ENCODE results near the gene MMP25.
"Not testable (repeated sequence)": the region's sequence is repeated elsewhere in the genome, so short reads cannot be mapped to it uniquely, and the experiment has no call there.

MMP25 gene

DNA sequence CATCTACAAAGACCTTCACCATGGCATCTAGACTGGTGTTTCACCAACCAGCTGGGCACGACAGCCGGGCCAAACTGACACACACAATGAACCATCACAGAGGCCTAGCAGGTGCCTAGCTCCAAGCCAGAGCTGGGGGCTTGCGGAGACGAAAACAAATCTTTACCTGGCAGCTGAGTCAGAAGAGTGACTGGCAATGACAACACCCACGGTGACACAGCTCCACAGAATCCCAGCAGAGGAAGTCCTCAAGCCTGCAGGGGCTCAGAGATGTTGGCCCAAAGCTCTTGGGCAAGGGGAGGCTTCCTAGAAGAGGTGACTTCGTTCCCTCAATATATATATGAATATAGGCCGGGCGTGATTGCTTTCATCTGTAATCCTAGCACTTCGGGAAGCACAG, 5.1 kb downstream of the MMP25 start:
- peaks cover 44% of the 10 kb centered on the region for H3K4me1 ChIP-seq (ENCODE audit: control insufficient read depth, low read length)
- H3K9me2 ChIP-seq (replicated peaks; ENCODE audit: control insufficient read depth, low read length) = no peaks in the 10 kb centered on the region
- H3K4me2 ChIP-seq (ENCODE audit: low read length) = peak overlapping the region; percentile 59
- peak overlapping the region; percentile 7; the same call in 1 of the 2 replicates for H3K27ac ChIP-seq (ENCODE audit: low read depth, low read length)
- H3K27me3 ChIP-seq (ENCODE audit: control insufficient read depth, low read length) = peaks cover 11% of the 10 kb centered on the region
- no peaks in the 10 kb centered on the region for H3K36me3 ChIP-seq (ENCODE audit: control insufficient read depth, low read length)
- H4K20me1 ChIP-seq (ENCODE audit: control insufficient read depth, insufficient read depth, low read depth, low read length) = no peaks in the 10 kb centered on the region
- no peaks in the 10 kb centered on the region for H3K9me3 ChIP-seq (ENCODE audit: control insufficient read depth, insufficient read depth, low read length)
- TF ChIP-seq, protein P1, sequence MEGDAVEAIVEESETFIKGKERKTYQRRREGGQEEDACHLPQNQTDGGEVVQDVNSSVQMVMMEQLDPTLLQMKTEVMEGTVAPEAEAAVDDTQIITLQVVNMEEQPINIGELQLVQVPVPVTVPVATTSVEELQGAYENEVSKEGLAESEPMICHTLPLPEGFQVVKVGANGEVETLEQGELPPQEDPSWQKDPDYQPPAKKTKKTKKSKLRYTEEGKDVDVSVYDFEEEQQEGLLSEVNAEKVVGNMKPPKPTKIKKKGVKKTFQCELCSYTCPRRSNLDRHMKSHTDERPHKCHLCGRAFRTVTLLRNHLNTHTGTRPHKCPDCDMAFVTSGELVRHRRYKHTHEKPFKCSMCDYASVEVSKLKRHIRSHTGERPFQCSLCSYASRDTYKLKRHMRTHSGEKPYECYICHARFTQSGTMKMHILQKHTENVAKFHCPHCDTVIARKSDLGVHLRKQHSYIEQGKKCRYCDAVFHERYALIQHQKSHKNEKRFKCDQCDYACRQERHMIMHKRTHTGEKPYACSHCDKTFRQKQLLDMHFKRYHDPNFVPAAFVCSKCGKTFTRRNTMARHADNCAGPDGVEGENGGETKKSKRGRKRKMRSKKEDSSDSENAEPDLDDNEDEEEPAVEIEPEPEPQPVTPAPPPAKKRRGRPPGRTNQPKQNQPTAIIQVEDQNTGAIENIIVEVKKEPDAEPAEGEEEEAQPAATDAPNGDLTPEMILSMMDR (IDR thresholded peaks at IDR 0.05; ENCODE audit: low read depth, low read length, poor library complexity, severe bottlenecking) = no peak
- TF ChIP-seq EZH2phosphoT487 (IDR thresholded peaks at IDR 0.05; ENCODE audit: borderline replicate concordance, low read length) = no peak
- H3K79me2 ChIP-seq (ENCODE audit: control insufficient read depth, low read length) = no peaks in the 10 kb centered on the region
- peak overlapping the region; percentile 23 for H3K4me3 ChIP-seq (ENCODE audit: low read length)
- H3F3A ChIP-seq (ENCODE audit: control insufficient read depth, insufficient read depth) = 0 out of 2 replicates have a peak, but pooled peaks cover 8% of the 10 kb centered on the region

DNA sequence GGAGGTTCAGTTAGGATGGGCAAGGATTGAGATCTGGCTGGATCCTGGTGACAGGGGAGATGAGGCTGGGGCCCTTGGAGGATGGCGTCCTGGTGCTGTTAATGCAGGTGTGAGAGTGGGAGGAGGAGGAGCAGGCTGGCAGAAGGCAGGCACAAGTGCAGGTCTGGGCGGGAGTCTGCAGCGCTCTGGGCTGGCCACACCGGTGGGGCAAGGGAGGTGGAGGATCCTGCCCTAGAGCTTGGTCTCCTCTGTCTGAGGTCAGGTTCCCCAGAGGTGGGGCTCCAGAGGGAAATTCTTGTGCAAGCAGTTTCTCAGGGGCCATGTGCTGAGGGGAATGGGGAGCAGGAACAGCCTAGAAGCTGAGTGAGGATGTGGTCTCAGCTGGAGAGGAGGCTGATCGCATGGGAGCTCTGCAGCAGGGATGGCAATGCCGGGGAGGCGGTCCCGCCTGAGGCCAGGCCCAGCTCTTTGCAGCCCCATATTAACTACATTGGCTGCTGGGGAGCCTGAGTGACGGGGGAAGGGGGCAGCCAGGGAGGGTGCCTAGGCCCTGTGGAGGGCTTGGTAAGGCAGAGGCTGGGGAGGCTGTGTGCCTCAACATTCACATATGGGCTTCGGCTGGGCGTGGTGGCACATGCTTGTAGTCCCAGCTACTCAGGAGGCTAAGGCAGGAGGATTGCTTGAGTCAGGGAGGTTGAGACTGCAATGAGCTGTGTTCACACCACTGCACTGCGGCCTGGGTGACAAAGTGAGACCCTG, 6.4 kb downstream of the MMP25 start:
- not testable (repeated sequence) for H3K79me2 ChIP-seq (ENCODE audit: control insufficient read depth, low read length); H3F3A ChIP-seq (ENCODE audit: control insufficient read depth, insufficient read depth); H3K9me2 ChIP-seq (replicated peaks; ENCODE audit: control insufficient read depth, low read length); H3K36me3 ChIP-seq (ENCODE audit: control insufficient read depth, low read length); H3K27me3 ChIP-seq (ENCODE audit: control insufficient read depth, low read length); H3K4me2 ChIP-seq (ENCODE audit: low read length); H4K20me1 ChIP-seq (ENCODE audit: control insufficient read depth, insufficient read depth, low read depth, low read length); H3K27ac ChIP-seq (ENCODE audit: low read depth, low read length); H3K4me3 ChIP-seq (ENCODE audit: low read length); H3K9me3 ChIP-seq (ENCODE audit: control insufficient read depth, insufficient read depth, low read length)
- peaks cover 48% of the 10 kb centered on the region for H3K4me1 ChIP-seq (ENCODE audit: control insufficient read depth, low read length)

- not testable (repeated sequence) for H3K36me3 ChIP-seq (ENCODE audit: control insufficient read depth, low read length); H3K4me2 ChIP-seq (ENCODE audit: low read length); H3K9me2 ChIP-seq (replicated peaks; ENCODE audit: control insufficient read depth, low read length); H3K27me3 ChIP-seq (ENCODE audit: control insufficient read depth, low read length); H3K9me3 ChIP-seq (ENCODE audit: control insufficient read depth, insufficient read depth, low read length); H3K79me2 ChIP-seq (ENCODE audit: control insufficient read depth, low read length); H3K4me3 ChIP-seq (ENCODE audit: low read length); H3K27ac ChIP-seq (ENCODE audit: low read depth, low read length); H3F3A ChIP-seq (ENCODE audit: control insufficient read depth, insufficient read depth); H4K20me1 ChIP-seq (ENCODE audit: control insufficient read depth, insufficient read depth, low read depth, low read length)
- H3K4me1 ChIP-seq (ENCODE audit: control insufficient read depth, low read length) = peaks cover 51% of the 10 kb centered on the region
Observed at GRCh38 chr16:3053330-3053710, 7.0 kb downstream of the MMP25 start.

- Histone ChIP-seq H3K9me3 (ENCODE audit: control insufficient read depth, insufficient read depth, low read length) (no peaks in the 10 kb centered on the region), H3K27me3 (ENCODE audit: control insufficient read depth, low read length) (no peaks in the 10 kb centered on the region), H3K9me2 (replicated peaks; ENCODE audit: control insufficient read depth, low read length) (no peaks in the 10 kb centered on the region), H3F3A (ENCODE audit: control insufficient read depth, insufficient read depth) (0 out of 2 replicates have a peak, but pooled peaks cover 3% of the 10 kb centered on the region), H3K4me2 (ENCODE audit: low read length) (peak overlapping the region; percentile 80), H3K36me3 (ENCODE audit: control insufficient read depth, low read length) (no peaks in the 10 kb centered on the region), H3K4me3 (ENCODE audit: low read length) (peak overlapping the region; percentile 65), H3K79me2 (ENCODE audit: control insufficient read depth, low read length) (no peaks in the 10 kb centered on the region), H3K4me1 (ENCODE audit: control insufficient read depth, low read length) (peaks cover 57% of the 10 kb centered on the region), H4K20me1 (ENCODE audit: control insufficient read depth, insufficient read depth, low read depth, low read length) (no peaks in the 10 kb centered on the region), H3K27ac (ENCODE audit: low read depth, low read length) (peak overlapping the region; percentile 70)
- no peak for TF ChIP-seq EZH2phosphoT487 (IDR thresholded peaks at IDR 0.05; ENCODE audit: borderline replicate concordance, low read length)
- TF ChIP-seq, protein P1 (IDR thresholded peaks at IDR 0.05; ENCODE audit: low read depth, low read length, poor library complexity, severe bottlenecking) = no peak
Observed at GRCh38 chr16:3054965-3055733, 8.8 kb downstream of the MMP25 start.

DNA sequence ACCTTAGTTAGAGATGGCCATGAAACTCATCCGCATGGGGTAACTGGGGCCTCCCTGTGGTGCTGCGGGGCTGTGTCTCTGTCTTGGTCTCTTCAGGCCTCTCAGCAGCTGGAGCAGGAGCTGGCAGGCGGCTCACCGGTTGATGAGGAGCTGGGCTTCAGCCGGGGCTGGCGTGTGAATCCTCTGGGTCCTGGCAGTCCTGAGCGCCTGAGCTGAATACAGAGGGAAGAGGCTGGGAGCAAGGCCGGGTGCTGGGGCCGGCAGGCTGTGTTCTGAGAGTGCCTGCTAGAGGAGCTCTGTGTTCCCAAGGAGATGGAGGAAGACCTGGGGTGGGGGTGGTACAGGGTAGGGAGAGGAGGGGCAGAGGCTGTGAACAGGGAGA, 9.4 kb downstream of the MMP25 start:
- Histone ChIP-seq H3K4me3 (ENCODE audit: low read length) (peak overlapping the region; percentile 65), H3K4me2 (ENCODE audit: low read length) (peak overlapping the region; percentile 80), H3K4me1 (ENCODE audit: control insufficient read depth, low read length) (peaks cover 51% of the 10 kb centered on the region), H3K27ac (ENCODE audit: low read depth, low read length) (peak overlapping the region; percentile 70)
- not testable (repeated sequence) for H3K9me2 ChIP-seq (replicated peaks; ENCODE audit: control insufficient read depth, low read length); H3F3A ChIP-seq (ENCODE audit: control insufficient read depth, insufficient read depth); H4K20me1 ChIP-seq (ENCODE audit: control insufficient read depth, insufficient read depth, low read depth, low read length); H3K27me3 ChIP-seq (ENCODE audit: control insufficient read depth, low read length); H3K36me3 ChIP-seq (ENCODE audit: control insufficient read depth, low read length); H3K9me3 ChIP-seq (ENCODE audit: control insufficient read depth, insufficient read depth, low read length); H3K79me2 ChIP-seq (ENCODE audit: control insufficient read depth, low read length)

Data from DOHH2 (cell line).